ENCODE data around the gene APOB.

APOB gene, protein sequence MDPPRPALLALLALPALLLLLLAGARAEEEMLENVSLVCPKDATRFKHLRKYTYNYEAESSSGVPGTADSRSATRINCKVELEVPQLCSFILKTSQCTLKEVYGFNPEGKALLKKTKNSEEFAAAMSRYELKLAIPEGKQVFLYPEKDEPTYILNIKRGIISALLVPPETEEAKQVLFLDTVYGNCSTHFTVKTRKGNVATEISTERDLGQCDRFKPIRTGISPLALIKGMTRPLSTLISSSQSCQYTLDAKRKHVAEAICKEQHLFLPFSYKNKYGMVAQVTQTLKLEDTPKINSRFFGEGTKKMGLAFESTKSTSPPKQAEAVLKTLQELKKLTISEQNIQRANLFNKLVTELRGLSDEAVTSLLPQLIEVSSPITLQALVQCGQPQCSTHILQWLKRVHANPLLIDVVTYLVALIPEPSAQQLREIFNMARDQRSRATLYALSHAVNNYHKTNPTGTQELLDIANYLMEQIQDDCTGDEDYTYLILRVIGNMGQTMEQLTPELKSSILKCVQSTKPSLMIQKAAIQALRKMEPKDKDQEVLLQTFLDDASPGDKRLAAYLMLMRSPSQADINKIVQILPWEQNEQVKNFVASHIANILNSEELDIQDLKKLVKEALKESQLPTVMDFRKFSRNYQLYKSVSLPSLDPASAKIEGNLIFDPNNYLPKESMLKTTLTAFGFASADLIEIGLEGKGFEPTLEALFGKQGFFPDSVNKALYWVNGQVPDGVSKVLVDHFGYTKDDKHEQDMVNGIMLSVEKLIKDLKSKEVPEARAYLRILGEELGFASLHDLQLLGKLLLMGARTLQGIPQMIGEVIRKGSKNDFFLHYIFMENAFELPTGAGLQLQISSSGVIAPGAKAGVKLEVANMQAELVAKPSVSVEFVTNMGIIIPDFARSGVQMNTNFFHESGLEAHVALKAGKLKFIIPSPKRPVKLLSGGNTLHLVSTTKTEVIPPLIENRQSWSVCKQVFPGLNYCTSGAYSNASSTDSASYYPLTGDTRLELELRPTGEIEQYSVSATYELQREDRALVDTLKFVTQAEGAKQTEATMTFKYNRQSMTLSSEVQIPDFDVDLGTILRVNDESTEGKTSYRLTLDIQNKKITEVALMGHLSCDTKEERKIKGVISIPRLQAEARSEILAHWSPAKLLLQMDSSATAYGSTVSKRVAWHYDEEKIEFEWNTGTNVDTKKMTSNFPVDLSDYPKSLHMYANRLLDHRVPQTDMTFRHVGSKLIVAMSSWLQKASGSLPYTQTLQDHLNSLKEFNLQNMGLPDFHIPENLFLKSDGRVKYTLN (N-terminal part only)

DNA sequence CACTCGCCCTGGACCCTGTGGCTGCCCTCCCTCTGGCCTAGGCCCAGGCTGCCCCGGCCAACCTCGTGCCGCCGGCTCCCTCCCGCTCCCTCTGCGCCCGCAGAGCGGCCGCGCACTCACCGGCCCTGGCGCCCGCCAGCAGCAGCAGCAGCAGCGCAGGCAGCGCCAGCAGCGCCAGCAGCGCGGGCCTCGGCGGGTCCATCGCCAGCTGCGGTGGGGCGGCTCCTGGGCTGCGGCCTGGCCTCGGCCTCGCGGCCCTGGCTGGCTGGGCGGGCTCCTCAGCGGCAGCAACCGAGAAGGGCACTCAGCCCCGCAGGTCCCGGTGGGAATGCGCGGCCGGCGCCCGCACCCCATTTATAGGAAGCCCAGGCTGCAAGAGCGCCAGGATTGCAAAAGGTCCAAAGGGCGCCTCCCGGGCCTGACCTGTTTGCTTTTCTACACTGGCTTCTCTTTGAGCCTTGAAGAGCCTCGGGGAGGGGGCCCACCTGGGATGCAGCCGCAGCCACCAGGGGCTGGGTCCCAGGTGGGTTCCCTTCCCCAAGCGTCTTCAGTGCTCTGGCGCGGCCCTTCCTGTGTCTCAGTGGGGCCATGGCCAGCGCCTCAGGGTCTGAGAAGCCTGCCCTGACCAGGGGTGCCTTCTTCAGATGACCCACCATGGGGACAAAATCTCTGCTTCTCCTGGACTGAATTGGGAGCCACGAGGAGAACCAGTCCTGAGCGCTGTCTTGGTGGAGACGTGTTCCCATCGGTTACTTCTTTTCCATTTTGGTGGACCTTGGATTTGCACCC is at the start of gene APOB:
APOB (minus strand) TSS at position 330 of the 789 bp plus-strand sequence; CDS start at position 202, 128 bp downstream.
- DNase-seq (ENCODE audit: low read depth), result no peak

DNA sequence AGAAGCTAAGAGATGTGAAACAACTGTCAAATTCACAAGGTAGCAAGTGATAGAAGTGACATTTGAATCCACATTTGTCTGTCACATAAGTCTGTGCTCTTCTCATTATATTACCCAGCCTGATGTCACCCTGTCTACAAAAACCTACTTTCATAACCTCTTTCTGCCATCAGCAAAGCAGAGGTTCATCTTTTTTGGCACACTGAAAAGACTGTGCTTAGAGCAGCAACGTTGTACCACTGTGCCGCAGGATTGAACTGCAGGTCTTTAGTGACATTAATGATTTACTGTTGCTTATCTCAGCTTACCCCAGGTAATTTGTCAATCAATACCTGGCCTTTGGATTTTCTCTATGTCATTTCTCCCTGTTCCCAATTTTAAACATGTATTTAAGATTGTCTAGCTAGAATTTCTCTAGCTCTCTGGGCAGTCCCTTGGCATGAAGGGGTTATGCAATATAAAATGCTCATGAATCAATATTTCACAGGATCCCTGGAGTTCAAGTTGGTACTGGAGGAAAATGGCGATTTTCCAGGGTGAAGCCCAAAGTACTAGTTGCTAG is 48.5 kb upstream of the APOB start:
- no peak for DNase-seq (ENCODE audit: low read depth)

DNA sequence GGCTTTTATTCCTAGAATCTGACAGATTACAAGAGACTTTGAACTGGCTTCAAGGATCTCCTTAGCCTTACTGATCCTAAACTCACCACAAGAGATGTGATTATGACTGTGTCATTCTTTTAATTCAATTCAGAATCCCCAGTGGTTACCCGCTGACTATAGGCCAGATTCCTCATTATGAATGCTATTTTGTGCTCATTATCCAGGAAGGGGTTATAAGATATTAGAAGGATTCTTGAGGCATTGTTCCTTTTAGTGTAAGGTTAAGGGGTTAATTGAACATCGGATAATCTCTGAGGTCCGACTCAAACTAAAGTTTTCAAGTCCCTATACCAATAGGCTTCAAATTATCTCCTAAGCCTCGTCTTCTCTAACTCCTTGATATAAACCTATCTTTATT is 40.5 kb upstream of the APOB start:
- DNase-seq (ENCODE audit: low read depth), result no peak

DNA sequence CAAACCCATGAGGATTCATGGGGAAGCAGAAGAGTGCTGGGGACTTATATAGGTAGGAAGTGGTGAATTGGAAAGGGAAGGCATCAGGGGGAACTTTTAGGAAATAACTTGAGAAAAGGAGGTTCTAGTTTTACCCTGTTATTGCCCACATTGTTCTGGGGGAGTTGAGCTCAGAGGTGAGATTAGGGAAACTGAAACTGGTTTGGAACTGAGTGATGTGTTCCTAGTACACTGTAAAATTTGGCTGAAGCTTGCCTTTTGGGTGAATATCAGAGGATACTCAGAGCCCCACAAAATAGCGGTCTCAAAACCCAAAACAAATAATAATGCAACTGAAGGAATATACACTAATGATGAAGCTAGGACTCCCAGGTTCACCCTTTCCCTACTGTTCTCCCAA is 39.6 kb upstream of the APOB start:
- no peak for DNase-seq (ENCODE audit: low read depth)

DNA sequence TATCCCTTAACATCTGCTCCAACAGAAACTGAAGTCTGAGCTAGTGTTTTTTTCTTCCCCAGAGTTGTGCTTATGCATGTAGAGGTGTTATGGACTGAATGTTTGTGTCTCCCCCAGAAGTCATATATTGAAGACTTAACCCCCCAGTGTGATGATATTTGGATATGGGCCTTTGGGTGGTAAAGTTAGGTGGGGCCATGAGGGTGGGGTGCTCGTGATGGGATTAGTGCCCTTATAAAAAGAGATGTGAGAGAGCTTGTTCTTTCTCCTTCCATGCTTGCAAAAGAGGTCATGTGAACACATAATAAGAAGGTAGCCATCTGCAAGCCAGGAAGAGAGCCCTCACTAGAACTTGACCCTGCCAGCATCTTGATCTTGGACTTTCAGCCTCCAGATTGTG is 34.4 kb upstream of the APOB start:
- DNase-seq (ENCODE audit: low read depth), result no peak

DNA sequence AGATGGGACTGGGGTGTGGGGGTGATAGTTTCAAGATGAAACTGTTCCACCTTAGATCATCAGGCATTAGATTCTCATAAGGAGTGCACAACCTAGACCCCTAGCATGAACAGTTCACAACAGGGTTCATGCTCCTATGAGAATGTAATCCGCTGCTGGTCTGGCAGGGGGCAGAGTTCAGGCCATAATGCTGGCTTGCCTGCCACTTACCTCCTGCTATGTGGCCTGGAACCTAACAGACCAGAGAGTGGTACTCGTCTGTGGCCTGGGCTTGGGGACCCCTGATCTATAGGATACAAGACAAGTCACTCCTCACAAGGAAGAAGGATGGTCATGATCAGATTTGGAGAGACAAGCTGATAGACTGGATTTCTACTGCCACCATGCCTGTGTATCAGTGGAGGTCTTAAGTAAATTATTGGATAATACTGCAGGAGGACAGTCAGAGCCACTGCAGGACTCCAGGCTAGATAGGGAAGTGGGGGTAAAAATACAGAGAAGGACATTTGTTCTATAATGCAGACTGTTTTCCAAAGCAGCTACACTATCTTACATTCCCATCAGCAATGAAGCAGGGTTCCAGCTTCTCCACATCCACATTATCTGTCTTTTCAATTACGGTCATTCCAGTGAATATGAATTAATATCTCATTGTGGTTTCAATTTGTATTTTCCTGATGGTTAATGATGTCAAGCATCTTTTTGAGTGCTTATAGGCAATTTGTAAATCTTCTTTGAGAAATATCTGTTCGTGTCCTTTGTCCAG is 28.8 kb upstream of the APOB start:
- no peak for DNase-seq (ENCODE audit: low read depth)

DNA sequence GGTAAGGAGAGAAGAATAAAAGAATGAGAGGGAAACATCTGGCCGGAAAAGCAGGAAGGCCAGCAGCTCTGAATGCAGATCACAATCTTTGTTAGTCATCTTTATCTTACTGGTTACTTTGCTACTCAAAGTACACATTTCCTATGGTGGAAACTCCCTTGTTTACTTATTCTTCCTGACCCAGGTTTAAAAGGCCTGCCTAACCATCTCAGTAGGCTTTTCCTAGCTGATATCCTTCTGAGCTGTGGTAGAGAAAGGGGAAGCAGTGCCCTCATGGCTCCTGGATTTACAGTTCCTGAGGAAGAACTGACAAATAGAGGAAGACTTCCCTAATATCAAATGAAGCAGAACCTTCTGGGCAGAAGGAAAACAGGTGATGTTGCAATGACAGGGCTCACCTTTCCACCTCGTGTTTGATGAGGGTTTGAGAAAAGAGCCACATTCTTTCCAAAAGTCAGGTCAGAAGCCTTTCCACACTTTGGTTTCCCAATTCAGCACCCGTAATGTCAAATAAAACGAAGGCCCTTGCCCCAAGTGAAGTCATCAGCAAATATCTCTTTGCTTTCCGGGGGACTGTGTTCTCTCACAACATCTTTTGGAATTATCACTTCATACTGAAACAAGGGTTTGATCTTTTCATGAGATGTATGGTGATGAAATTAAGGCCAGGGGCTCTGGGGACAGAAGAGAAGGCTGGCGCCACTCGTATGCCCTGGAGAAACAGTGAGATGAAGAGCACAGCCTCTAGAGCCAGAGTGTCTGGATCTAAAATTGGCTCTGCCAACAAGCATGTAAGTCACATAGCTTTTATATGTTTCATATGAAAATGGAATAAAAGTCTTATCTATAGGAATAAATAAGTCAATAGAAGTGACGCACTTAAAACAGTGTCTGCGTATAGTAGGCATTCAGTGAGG is 26.7 kb upstream of the APOB start:
- no peak for DNase-seq (ENCODE audit: low read depth)

DNA sequence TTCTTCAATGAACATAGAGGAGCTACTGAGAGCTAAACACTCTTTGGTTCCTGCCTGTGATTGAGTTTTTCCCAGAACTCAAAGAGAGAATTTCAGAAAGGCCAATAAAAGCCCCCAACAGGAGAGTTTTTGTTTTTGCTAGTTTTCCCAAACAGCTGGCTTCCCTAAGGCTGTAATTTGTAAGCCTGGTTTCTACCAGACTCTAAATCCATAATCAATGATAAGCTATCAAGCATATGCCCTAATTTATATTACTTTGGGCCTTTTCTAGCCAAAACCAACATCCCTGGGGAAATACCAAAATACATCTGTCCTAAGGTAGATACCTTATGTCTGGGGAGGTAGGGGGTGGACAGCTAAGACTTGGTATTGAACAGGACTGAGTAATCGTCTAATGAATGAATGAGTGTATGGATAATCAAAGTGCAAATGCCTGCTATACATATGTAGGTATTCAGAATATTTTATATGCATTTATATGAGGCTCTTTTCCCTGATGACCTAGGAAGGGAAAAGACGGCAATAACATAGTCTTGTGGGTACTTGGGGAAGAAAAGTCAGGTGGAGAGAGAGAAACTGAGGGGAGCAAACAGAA is 26.0 kb upstream of the APOB start:
- DNase-seq (ENCODE audit: low read depth), result no peak

DNA sequence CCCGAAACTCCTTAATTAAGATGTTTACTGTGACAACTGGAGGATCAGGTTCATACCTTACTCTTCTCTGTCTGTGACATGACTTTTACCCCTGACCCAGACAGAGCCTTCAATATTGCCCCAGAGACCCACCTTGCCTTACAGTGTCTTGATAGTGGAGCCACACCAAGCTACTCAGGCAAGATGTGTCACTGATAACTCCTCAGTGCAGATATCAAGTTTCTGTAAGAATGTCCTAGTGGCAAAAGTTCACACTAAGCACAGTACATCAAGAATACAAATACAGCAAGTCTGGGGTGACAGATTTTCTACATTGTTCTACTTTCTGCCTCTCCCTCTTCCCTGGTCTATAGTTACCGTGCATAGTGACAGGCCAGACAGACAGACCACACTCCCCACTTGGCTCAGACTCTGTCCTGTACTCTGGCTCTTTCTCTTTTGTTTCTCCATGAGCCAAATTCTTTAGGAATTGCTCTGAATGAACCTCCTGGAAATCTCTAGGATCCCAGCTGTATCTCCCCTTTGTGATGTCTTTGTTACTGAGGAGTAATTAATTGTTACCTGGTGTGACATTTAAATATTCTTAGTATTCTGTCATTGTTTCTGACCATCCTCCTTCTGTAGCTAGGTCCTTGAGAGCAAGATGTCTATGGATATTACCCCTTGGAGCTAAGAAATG is 24.1 kb upstream of the APOB start:
- DNase-seq (ENCODE audit: low read depth), result no peak

DNA sequence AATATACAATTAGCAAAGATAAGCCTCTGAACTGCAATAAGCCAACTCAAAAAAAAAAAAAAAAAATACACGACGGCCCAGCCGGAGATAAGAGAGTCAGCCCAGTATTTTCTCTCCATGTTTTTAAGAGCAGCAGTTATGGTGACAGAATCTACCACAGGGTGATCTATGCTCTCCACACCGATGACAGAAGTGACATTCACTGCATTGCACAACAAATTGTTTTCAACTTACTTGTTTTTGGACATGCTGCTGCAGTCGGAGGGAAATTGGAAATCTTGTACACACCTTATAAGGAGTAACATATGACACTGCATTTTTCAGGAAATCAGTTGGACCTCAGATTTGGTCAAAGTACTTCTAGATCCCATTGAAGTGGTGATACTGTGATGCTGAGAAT is 23.3 kb upstream of the APOB start:
- DNase-seq (ENCODE audit: low read depth), result no peak

DNA sequence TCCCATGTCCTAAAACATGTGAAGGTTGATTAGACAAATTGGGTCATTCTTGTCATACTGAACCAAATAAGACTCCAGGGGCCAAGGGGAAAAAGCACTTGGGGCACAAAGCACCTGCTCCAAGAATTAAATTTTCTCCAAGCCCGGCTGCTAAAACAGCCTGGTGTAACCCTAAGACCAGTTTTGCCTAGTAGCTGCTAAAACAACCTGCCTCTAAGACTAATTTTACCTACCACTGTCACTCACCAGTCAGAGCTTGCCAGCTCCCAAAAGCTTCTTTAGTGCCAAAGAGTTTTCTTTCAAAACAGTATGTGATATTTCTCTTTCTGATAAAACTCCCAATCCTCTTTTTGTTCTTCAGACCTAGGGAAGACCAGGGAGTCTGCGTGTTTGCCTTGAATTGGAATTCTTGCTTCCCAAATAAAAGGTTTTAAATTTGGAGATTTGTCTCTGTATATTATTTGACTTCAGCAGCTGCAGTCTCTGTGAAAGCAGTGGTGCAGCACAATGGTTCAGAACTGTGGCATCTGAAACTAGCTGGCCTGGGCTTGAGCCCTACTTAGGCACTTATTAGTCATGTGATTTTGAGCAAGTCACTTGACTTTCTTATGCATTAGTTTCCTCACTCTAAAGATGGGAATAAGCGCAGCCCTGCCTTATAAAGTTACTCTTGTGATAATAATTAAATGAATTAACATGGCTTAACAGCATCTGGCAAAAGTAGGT is 16.2 kb upstream of the APOB start:
- no peak for DNase-seq (ENCODE audit: low read depth)

DNA sequence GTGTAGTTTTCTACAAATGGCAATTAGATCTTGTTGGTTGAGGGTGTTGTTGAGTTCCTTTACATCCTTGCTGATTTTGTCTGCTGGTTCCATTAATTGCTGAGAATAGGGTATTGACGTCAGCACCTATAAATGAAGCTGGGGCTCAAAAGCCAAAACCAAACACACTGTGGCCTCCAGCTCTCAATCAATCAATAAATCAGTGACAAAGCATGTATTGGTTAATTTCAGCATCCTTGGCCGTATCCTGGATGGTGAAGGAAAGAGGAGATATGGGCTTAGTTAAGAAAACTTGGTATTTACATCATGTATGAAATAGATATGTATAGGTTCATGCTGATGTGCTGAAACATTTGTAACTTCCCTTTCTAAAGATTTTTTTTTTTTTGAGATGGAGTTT is 13.2 kb upstream of the APOB start:
- DNase-seq (ENCODE audit: low read depth), result no peak

DNA sequence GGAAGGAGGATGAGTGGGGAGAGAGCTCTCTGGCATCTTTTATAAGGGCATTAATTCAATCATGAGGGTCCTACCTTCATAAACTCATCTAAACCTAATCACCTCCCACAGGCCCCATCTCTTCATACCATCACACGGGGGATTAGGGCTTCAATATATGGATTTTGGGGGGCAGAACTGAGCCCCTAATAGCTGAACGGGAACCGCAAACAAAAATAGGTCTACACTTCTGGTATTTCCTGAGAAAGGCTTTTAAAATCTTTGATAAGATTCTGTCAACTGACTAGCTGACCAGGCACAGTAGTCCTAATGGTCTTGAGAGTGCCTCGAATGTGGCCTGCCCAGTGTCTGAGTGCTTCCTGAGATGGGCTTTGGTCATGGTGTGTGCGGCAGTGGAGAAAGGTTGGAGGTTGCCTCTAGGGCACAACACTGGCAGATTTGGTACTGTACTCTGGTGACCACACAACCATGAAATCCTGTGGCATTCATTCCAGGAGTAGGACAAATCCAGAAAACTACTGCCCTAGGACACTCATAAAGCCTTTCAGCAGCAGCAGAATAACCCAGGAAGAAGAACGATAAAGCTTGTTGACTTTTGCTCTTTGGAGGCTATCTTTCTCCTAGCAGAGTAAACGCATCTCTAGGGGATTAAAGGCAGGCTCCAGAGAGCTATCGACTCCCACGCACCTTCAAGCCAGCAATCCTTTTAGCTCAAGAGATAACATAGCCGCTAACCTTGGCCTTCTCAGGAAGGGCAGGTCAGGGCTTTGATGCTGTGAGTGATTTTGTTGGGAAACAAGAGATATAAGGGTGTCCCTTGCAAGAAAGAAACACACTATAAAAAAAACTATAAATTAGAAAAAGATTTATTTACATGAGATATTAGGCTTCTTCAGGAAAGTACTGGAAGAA is 12.3 kb upstream of the APOB start:
- no peak for DNase-seq (ENCODE audit: low read depth)

DNA sequence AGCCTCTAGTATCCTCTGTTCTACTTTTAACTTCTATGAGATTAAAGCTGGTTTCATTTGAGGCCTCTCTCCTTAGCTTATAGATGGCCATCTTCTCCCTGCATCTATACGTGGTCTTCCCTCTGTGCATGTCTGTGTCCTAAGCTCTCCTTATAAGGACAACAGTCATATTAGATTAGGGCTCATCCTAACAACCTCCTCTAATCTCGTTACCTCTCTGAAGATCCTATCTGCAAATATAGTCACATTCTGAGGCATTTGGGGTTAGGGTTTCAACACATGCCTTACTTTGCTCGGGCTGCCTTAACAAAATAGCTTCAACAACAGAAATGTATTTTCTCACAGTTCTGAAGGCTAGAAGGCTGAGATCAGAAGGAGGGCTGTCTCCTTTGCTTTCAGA is 11.6 kb upstream of the APOB start:
- no peak for DNase-seq (ENCODE audit: low read depth)

DNA sequence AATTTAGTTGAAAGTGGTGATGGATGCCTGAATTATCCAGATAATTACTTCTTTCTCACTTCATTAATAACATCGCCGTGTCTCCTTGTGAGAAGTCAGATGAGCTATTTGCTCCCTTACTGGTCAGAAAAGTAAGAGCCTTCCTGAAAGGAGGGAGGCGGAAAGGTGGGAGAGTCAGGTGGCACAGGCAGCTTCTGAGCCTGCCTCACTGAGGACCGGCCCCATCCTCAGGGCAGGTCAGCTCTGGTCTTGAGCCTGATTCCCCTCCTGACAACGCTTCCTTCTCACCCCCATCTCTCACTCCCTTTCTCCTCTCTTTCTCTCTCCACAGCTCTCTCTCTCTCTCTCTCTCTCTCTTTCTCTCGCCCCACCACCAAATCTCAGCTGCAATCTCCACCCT is 10.1 kb upstream of the APOB start:
- no peak for DNase-seq (ENCODE audit: low read depth)

DNA sequence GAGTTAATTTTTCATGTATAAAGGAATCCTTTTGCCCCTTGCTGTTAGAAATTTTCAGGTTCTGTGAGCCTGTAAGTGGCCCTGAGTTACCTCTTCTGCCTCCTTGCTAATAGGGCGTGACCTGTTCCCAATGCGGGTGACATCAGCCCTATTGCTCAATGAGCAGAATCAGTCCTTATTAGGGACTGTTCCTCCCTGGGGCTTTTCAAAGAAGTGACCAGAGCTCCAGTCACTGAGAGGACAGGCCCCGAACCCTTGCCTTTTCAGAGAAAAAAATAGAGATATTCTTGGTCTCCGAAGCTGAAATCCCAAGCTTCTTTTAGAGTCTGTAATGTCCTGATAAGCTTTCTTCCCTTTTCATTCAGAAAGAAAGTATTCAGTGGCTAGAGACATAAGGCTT is 8.2 kb upstream of the APOB start:
- no peak for DNase-seq (ENCODE audit: low read depth)

DNA sequence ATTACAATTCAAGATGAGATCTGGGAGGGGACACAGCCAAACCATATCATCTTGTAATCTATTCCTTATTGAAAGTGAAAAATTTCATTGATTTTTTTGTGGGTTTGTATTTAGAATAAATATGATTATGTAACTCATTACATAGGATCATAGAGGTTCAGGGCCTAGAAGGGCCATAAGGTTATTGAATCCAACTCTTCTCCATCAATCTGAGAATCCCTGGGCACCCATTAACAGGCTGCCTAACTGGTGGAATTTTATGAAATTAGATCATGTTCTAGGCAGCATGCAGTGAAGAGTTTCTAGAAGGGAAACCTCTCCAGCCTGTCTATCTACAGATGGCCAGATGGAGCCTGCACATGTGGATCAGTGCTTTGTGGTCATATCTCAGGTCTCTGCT is 6.3 kb upstream of the APOB start:
- DNase-seq (ENCODE audit: low read depth), result no peak

Data from ELR (cell line).